SK-N-SH (cell line): ENCODE measurements around the gene SND1.

Source experiments
- CHD2 ChIP-seq: fragments of 150-350 bp; IDR thresholded peaks from 2 replicates; pipeline ENCODE4 v1.6.1; 2018; ENCODE audit warnings: low read length; ENCODE audit not compliant: partially characterized antibody
- EZH2phosphoT487 ChIP-seq: fragments of 200-600 bp; sonication (generic); IDR thresholded peaks from 2 replicates; pipeline ENCODE4 v1.6.1; 2017; ENCODE audit warnings: low read depth, mixed run types, mild to moderate bottlenecking, antibody characterized with exemption, moderate library complexity, borderline replicate concordance
- FOSL2 ChIP-seq: IDR thresholded peaks from 2 replicates; pipeline ENCODE4 v1.4.0; 2012; ENCODE audit warnings: low read depth, mild to moderate bottlenecking, moderate library complexity, borderline replicate concordance
- FOXM1 ChIP-seq: IDR thresholded peaks from 2 replicates; pipeline ENCODE4 v1.4.0; 2012; ENCODE audit warnings: low read depth, mild to moderate bottlenecking
- GABPA ChIP-seq: IDR thresholded peaks from 2 replicates; pipeline ENCODE4 v1.4.0; 2012; ENCODE audit warnings: low read depth, mild to moderate bottlenecking
- GATA2 ChIP-seq: sonication (generic); formaldehyde crosslinking; IDR thresholded peaks from 2 replicates; pipeline ENCODE4 v1.5.0; 2020; ENCODE audit warnings: mild to moderate bottlenecking, missing genetic modification reagents
- JUND ChIP-seq: IDR thresholded peaks from 2 replicates; pipeline ENCODE4 v1.4.0; 2012
- NRF1 ChIP-seq: IDR thresholded peaks from 2 replicates; pipeline ENCODE4 v1.6.1; 2012; ENCODE audit warnings: low read depth, mild to moderate bottlenecking, low read length
- TAF1 ChIP-seq: IDR thresholded peaks from 2 replicates; pipeline ENCODE4 v1.6.1; 2012; ENCODE audit warnings: low read depth, mild to moderate bottlenecking, low read length, moderate library complexity, borderline replicate concordance
- TCF12 ChIP-seq: IDR thresholded peaks from 2 replicates; pipeline ENCODE4 v1.4.0; 2012
- TF ChIP-seq, protein P1 (sequence below): fragments of 200-600 bp; sonication (generic); IDR thresholded peaks from 2 replicates; pipeline ENCODE4 v1.6.1; 2017; ENCODE audit warnings: antibody characterized with exemption, mild to moderate bottlenecking, moderate library complexity
- TF ChIP-seq, protein P2 (sequence below): IDR thresholded peaks from 2 replicates; pipeline ENCODE4 v1.4.0; 2012; ENCODE audit warnings: low read depth, borderline replicate concordance
- TF ChIP-seq, protein P3 (sequence below): IDR thresholded peaks from 2 replicates; pipeline ENCODE4 v1.4.0; 2012; ENCODE audit warnings: low read depth

DNA sequence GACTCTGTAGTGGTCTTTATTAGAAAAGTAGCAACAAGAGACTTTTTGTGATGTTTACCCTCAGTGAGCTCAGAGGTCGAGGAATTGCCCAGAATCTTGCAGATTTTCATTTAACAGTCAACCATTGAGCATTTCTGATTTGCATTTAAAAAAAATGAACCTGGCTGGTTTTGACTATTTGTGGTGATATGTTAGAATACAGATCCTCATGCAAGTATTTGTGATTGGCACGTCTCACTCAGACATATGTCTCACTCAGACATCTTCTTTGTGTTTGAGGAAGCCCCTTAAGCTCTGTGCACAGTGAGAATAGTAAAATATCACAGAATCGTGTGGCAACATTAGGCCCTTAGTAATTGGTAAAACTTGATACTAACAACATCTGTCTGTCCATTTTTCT, 113.2 kb downstream of the SND1 start:
- TF ChIP-seq, protein P1, sequence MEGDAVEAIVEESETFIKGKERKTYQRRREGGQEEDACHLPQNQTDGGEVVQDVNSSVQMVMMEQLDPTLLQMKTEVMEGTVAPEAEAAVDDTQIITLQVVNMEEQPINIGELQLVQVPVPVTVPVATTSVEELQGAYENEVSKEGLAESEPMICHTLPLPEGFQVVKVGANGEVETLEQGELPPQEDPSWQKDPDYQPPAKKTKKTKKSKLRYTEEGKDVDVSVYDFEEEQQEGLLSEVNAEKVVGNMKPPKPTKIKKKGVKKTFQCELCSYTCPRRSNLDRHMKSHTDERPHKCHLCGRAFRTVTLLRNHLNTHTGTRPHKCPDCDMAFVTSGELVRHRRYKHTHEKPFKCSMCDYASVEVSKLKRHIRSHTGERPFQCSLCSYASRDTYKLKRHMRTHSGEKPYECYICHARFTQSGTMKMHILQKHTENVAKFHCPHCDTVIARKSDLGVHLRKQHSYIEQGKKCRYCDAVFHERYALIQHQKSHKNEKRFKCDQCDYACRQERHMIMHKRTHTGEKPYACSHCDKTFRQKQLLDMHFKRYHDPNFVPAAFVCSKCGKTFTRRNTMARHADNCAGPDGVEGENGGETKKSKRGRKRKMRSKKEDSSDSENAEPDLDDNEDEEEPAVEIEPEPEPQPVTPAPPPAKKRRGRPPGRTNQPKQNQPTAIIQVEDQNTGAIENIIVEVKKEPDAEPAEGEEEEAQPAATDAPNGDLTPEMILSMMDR = no peak
- no peak for TF ChIP-seq TAF1
- TF ChIP-seq JUND = no peak
- TF ChIP-seq GATA2 = no peak
- no peak for TF ChIP-seq TCF12
- TF ChIP-seq FOXM1 = no peak
- TF ChIP-seq GABPA = no peak
- TF ChIP-seq, protein P2, sequence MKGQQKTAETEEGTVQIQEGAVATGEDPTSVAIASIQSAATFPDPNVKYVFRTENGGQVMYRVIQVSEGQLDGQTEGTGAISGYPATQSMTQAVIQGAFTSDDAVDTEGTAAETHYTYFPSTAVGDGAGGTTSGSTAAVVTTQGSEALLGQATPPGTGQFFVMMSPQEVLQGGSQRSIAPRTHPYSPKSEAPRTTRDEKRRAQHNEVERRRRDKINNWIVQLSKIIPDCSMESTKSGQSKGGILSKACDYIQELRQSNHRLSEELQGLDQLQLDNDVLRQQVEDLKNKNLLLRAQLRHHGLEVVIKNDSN = no peak
- TF ChIP-seq CHD2 = no peak
- TF ChIP-seq FOSL2 = no peak
- no peak for TF ChIP-seq NRF1
- TF ChIP-seq, protein P3, sequence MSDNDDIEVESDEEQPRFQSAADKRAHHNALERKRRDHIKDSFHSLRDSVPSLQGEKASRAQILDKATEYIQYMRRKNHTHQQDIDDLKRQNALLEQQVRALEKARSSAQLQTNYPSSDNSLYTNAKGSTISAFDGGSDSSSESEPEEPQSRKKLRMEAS = no peak
- TF ChIP-seq EZH2phosphoT487 = no peak
